Transverse colon (tissue), 4 donors: ENCODE results near the gene IMPDH1. TPM values are rescaled to one million over a fixed set of nuclear protein-coding genes. Genes with fewer than 3 reads are reported as not detected.

Source experiments
- DNase-seq: peaks from one replicate; pipeline ENCODE4 v3.0.0-alpha.2; 2019
- H3K27ac ChIP-seq, 4 donors: fragments of 200-600 bp; sonication (generic); 2 replicates each; pipeline ENCODE4 v1.5.1; 2016 to 2018; ENCODE audit warnings: inconsistent platforms in 4 of 4
- H3K27me3 ChIP-seq: fragments of 200-600 bp; sonication (generic); 2 replicates; pipeline ENCODE4 v1.5.1; 2017; ENCODE audit warnings: inconsistent platforms
- H3K36me3 ChIP-seq, 4 donors: fragments of 200-600 bp; sonication (generic); 2 replicates each; pipeline ENCODE4 v1.5.1; 2017 to 2019; ENCODE audit warnings: inconsistent platforms in 4 of 4
- H3K4me1 ChIP-seq, 4 donors: fragments of 200-600 bp; sonication (generic); 2 replicates each; pipeline ENCODE4 v1.5.1; 2017 to 2020; ENCODE audit warnings: inconsistent platforms in 4 of 4
- H3K4me3 ChIP-seq, 4 donors: fragments of 200-600 bp; sonication (generic); 1 replicate in 1 of 4; 2 replicates in 3 of 4; pipeline versions ENCODE4 v1.5.1 to v1.6.1; 2017 to 2019; ENCODE audit warnings: inconsistent platforms in 4 of 4
- H3K9me3 ChIP-seq, 2 donors: fragments of 200-600 bp; sonication (generic); 2 replicates each; pipeline ENCODE4 v1.5.1; 2017 to 2019; ENCODE audit warnings: inconsistent platforms in 2 of 2
- CTCF ChIP-seq, 5 experiments: fragments of 200-600 bp in 3 of 5; fragments of 450-650 bp in 2 of 5; sonication (generic) in 3 of 5; IDR thresholded peaks; 1 replicate in 2 of 5; 2 replicates in 3 of 5; pipeline ENCODE4 v1.5.1; 2016 to 2017; ENCODE audit warnings: antibody characterized with exemption in 5 of 5, inconsistent platforms in 3 of 5, mild to moderate bottlenecking in 2 of 5, moderate library complexity in 1 of 5
- EP300 ChIP-seq: sonication (generic); formaldehyde crosslinking; IDR thresholded peaks from one replicate; pipeline ENCODE4 v1.6.1; 2017; ENCODE audit warnings: antibody characterized with exemption, low read depth
- POLR2A ChIP-seq: fragments of 450-650 bp; IDR thresholded peaks from one replicate; pipeline ENCODE4 v1.6.1; 2016; ENCODE audit warnings: antibody characterized with exemption, mild to moderate bottlenecking, moderate library complexity
- POLR2AphosphoS5 ChIP-seq, 3 donors: sonication (generic); formaldehyde crosslinking; IDR thresholded peaks; one replicate each; pipeline ENCODE4 v1.6.1; 2016; ENCODE audit warnings: antibody characterized with exemption in 3 of 3
- WGBS, 2 donors: methylation state at CpG; one replicate each; pipeline ENCODE4 v1.1.5; 2018; ENCODE audit warnings: low coverage in 1 of 2; 5-methylcytosine and 5-hydroxymethylcytosine counted together
- in situ Hi-C, 4 donors: fragments of 200-750 bp; cut with MboI; loops; one replicate each; pipeline versions ENCODE4 v1.15.0 to v1.15.1; 2017; ENCODE audit warnings: low sequenced_read_pairs in 3 of 4, low pct_ligation_motif_present in 1 of 4, low pct_unique_long_range_greater_than_20kb in 1 of 4
- intact Hi-C: fragments of 100-400 bp; cut with DNase I; formaldehyde crosslinking; loops from one replicate; pipeline ENCODE4 v1.15.1; 2023; ENCODE audit warnings: low total_unique reads
- total RNA-seq, 4 donors: library from RNA; depleted of rRNA; stranded (reverse); fragments of >200 nt; gene quantifications; one replicate each; pipeline ENCODE4 v1.1.0, GENCODE V29; 2016

Gene IMPDH1
- total RNA-seq, 4 donors from 2014 or later: 21.4 to 189 (median 44.2) TPM

GRCh38 chr7:128446306-128446705 lies 36.5 kb upstream of the IMPDH1 start:
- no peak for TF ChIP-seq POLR2AphosphoS5 (IDR thresholded peaks at IDR 0.05)
- TF ChIP-seq CTCF (IDR thresholded peaks at IDR 0.05): no peak
- TF ChIP-seq EP300: no peak
- TF ChIP-seq POLR2A: no peak
- Histone ChIP-seq H3K36me3 (no peaks in the 10 kb centered on the region), H3K4me1 (peaks cover 8 to 36% (median 25%) of the 10 kb centered on the region in 4 donors), H3K9me3 (no peaks in the 10 kb centered on the region), H3K27ac (no peak overlapping the region), H3K27me3 (no peaks in the 10 kb centered on the region), H3K4me3 (no peak overlapping the region)
- intact Hi-C loops (no loop called here), in situ Hi-C loops (no loop called here)
- no peak for DNase-seq
- WGBS, 2 donors: 70% methylated on average over 5 of the region's 5 CpGs; no CpG with 5 or more reads in 1 of the 2 donors

- Histone ChIP-seq H3K27ac (peak overlapping the region; percentile 45 to 67 (median 62)), H3K9me3 (no peaks in the 10 kb centered on the region), H3K27me3 (no peaks in the 10 kb centered on the region), H3K36me3 (no peaks in the 10 kb centered on the region), H3K4me3 (no peak overlapping the region), H3K4me1 (peaks cover 8 to 36% (median 25%) of the 10 kb centered on the region in 4 donors)
- peak; percentile 34 for DNase-seq
- 50 to 55% methylated on average over 1 to 7 of the region's 7 CpGs for whole genome bisulfite sequencing, 2 donors
- intact Hi-C loops: no loop called here
- in situ Hi-C loops: no loop called here
- TF ChIP-seq POLR2A (no peak), POLR2AphosphoS5 (IDR thresholded peaks at IDR 0.05) (no peak), CTCF (IDR thresholded peaks at IDR 0.05) (no peak), EP300 (no peak)
Observed at GRCh38 chr7:128443831-128444600, 34.2 kb upstream of the IMPDH1 start.

GRCh38 chr7:128442356-128442755 lies 32.6 kb upstream of the IMPDH1 start:
- in situ Hi-C loops (no loop called here), intact Hi-C loops (no loop called here)
- TF ChIP-seq POLR2AphosphoS5 (IDR thresholded peaks at IDR 0.05): no peak
- TF ChIP-seq CTCF (IDR thresholded peaks at IDR 0.05): no peak
- Histone ChIP-seq H3K4me1 (peaks cover 8 to 36% (median 25%) of the 10 kb centered on the region in 4 donors), H3K4me3 (no peak overlapping the region), H3K36me3 (no peaks in the 10 kb centered on the region), H3K9me3 (no peaks in the 10 kb centered on the region), H3K27me3 (no peaks in the 10 kb centered on the region), H3K27ac (peak overlapping the region in 1 of 4 donors; percentile 48)
- WGBS, 2 donors: 42 to 58% methylated on average over 3 of the region's 3 CpGs
- DNase-seq: no peak

- DNase-seq: no peak
- no peak for TF ChIP-seq EP300
- no peak for TF ChIP-seq POLR2A
- TF ChIP-seq POLR2AphosphoS5 (IDR thresholded peaks at IDR 0.05): no peak
- no peak for TF ChIP-seq CTCF (IDR thresholded peaks at IDR 0.05)
- Histone ChIP-seq H3K27me3 (no peaks in the 10 kb centered on the region), H3K9me3 (no peaks in the 10 kb centered on the region), H3K4me1 (peaks cover 0 to 13% (median 6%) of the 10 kb centered on the region in 4 donors), H3K27ac (no peak overlapping the region), H3K4me3 (no peak overlapping the region), H3K36me3 (no peaks in the 10 kb centered on the region)
- in situ Hi-C loops: no loop called here
- WGBS, 2 donors: 71 to 84% methylated on average over 8 of the region's 8 CpGs
- intact Hi-C loops: no loop called here
Observed at GRCh38 chr7:128437426-128438332, 27.9 kb upstream of the IMPDH1 start.
